Cardiac muscle cell (in vitro differentiated cells and primary cell): ENCODE results near the gene CTCF. TPM values are rescaled to one million over a fixed set of nuclear protein-coding genes. Genes with fewer than 3 reads are reported as not detected.

Experiments
- DNase-seq, 2 donors: peaks; one replicate each; pipeline versions ENCODE4 v3.0.0 to v3.0.0-alpha.2; 2010 to 2017; ENCODE audit warnings: low read depth in 1 of 2, low spot score in 1 of 2
- H3K27ac ChIP-seq: fragments of 200-600 bp; sonication (generic); 2 replicates; pipeline ENCODE4 v1.5.1; 2016
- H3K27me3 ChIP-seq: fragments of 200-600 bp; sonication (generic); 2 replicates; pipeline ENCODE4 v1.6.0; 2016; ENCODE audit warnings: control low read depth
- H3K36me3 ChIP-seq: fragments of 200-600 bp; sonication (generic); 2 replicates; pipeline ENCODE4 v1.5.1; 2016; ENCODE audit warnings: control low read depth
- H3K4me1 ChIP-seq: fragments of 200-600 bp; sonication (generic); 2 replicates; pipeline ENCODE4 v1.8.1; 2017; ENCODE audit warnings: low read depth, mild to moderate bottlenecking, mixed run types
- H3K4me3 ChIP-seq: fragments of 200-600 bp; sonication (generic); 2 replicates; pipeline ENCODE4 v1.5.1; 2016; ENCODE audit warnings: mild to moderate bottlenecking
- H3K9me3 ChIP-seq: fragments of 200-600 bp; sonication (generic); 2 replicates; pipeline ENCODE4 v1.5.1; 2017; ENCODE audit warnings: low read depth, mild to moderate bottlenecking, control low read depth
- polyA plus RNA-seq: library from polyadenylated mRNA; unstranded; fragments of >200 nt; fragmentation: Nextera tagmentation; extraction: Ambion mirVana; gene quantifications from 2 replicates; pipeline ENCODE4 v1.2.1, GENCODE V29; 2016
- total RNA-seq: library from RNA; depleted of rRNA; stranded (reverse); fragments of >200 nt; gene quantifications from 2 replicates; pipeline ENCODE4 v1.2.3, GENCODE V29; 2016
- TF ChIP-seq, protein P1 (sequence below): IDR thresholded peaks from 2 replicates; pipeline ENCODE4 v1.5.1; 2012; ENCODE audit warnings: low read depth, mild to moderate bottlenecking, low read length

The CTCF gene
- total and polyA plus RNA-seq, 2 experiments from 2014 or later = 33.9 to 38.0 TPM

DNA sequence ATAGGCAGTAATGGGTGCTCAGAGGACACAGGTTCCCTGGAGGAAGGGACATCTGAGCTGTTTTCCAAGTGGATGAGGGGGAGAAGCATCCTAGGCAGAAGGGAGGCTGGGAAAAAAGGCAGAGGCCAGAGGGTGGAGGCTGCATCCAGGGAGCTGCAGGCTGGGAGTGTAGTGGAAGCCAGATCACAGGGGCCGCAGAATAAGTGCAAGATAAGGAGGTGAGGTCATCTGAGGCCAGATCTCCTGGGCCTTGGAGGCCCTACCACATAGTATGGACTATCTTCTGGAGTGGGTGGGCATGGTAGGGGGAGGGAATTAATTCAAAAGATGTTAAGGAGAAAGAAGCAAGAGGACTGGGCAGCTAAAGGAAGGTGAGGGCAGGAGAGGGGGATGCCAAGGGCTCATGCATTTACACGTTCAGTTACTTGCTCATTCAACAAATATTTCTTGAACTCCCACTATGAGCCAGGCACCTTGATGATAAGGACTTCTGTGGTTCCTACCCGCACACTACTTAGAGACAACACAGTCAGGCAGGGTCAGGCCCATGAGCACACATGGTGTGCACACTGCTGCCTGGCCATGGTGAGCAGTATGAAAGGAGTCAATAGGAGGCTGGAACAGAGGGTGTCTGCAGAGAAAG lies 36.1 kb upstream of the CTCF start:
- no peak overlapping the region for H3K4me3 ChIP-seq
- H3K4me1 ChIP-seq = peaks cover 13% of the 10 kb centered on the region
- DNase-seq = peak in 1 of 2 donors; percentile 32
- H3K27me3 ChIP-seq = peaks cover 25% of the 10 kb centered on the region
- no peak overlapping the region for H3K27ac ChIP-seq
- TF ChIP-seq, protein P1, sequence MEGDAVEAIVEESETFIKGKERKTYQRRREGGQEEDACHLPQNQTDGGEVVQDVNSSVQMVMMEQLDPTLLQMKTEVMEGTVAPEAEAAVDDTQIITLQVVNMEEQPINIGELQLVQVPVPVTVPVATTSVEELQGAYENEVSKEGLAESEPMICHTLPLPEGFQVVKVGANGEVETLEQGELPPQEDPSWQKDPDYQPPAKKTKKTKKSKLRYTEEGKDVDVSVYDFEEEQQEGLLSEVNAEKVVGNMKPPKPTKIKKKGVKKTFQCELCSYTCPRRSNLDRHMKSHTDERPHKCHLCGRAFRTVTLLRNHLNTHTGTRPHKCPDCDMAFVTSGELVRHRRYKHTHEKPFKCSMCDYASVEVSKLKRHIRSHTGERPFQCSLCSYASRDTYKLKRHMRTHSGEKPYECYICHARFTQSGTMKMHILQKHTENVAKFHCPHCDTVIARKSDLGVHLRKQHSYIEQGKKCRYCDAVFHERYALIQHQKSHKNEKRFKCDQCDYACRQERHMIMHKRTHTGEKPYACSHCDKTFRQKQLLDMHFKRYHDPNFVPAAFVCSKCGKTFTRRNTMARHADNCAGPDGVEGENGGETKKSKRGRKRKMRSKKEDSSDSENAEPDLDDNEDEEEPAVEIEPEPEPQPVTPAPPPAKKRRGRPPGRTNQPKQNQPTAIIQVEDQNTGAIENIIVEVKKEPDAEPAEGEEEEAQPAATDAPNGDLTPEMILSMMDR = no peak
- H3K9me3 ChIP-seq = no peaks in the 10 kb centered on the region
- no peaks in the 10 kb centered on the region for H3K36me3 ChIP-seq

DNA sequence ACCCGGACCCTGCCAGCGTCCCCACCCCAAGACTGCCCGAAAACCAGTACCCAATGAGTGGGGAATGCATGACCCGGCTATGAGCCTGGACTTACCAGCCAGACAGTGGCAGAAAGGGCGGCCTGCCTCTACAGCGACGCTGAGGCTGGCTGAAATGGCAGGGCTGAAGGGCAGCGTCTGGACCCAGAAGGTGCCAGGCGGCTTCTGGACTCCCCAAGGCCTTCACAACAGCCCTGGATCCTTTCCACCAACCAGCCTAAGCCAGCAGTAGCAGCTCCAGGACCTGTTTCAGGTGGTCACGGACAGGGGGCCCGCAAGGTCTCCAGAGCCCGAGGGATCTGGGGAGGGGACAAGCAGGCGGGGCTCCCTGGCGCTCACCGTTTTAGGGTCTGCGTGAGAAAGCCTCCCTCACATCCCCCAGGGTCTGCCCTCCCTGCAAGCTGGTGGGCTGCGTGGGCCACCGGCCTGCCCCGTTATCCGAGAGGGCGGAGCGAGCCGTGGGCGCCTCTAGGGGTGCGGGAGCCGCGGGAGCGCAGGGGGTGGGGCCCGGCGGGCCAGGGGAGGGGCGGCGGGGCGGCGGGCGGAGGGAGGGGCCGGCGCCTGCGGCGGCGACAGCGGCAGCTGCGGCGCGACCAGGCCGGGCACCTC lies 34.0 kb upstream of the CTCF start, which contains the start of gene RIPOR1:
TSS of gene RIPOR1 (plus strand) at position 608 of the 648 bp plus-strand sequence. CDS start 9,618 bp downstream, outside the sequence.
- peak; percentile 33 to 74 for DNase-seq
- peak within 1 kb of the TSS; percentile 51 for H3K27ac ChIP-seq
- peak within 1 kb of the TSS; percentile 77 for H3K4me3 ChIP-seq
- H3K36me3 ChIP-seq = no peaks in the 10 kb centered on the region
- TF ChIP-seq, protein P1 = no peak
- peaks cover 43% of the 10 kb centered on the region for H3K27me3 ChIP-seq
- peaks cover 13% of the 10 kb centered on the region for H3K4me1 ChIP-seq
- H3K9me3 ChIP-seq = no peaks in the 10 kb centered on the region

DNA sequence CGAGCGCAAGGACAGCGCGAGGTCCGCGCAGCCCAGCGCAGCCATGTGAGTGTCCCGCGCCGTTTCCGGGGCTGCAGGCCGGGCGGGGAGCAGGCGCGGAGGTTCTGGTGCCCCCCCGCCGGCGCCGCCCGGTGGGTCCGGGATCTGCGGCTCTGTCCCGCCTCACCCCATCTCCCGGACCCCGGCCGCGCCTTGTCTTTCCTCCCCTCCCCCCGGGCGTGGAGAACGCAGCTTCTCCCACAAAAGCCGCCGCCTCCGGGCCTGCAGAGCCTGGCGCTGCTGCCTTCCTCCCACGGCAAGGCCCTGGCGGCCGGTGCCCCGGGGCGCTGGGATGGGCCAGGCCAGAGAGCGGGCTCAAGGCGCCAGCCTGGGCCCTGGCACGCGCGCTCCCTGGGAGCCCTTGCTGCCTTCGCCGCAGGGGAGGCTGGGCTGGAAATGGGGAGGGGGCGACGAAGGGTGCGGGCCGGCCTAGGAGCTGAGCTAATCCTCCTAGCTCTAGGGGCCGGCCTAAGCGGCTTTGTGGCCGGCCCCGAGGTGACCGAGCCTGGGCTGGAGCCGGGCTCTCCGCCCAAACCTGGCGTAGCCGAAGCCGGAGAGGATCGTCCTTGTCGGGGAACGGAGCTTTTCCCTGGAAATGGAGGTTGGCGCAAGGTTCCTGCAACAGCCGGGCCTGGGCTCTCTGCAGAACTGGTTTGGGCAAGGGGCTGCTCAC lies 33.3 kb upstream of the CTCF start:
- Histone ChIP-seq H3K4me3 (peak overlapping the region; percentile 77), H3K27ac (peak overlapping the region; percentile 51), H3K4me1 (peaks cover 13% of the 10 kb centered on the region), H3K36me3 (no peaks in the 10 kb centered on the region), H3K27me3 (peaks cover 41% of the 10 kb centered on the region), H3K9me3 (no peaks in the 10 kb centered on the region)
- TF ChIP-seq, protein P1 = no peak
- DNase-seq = peak; percentile 37 to 50

DNA sequence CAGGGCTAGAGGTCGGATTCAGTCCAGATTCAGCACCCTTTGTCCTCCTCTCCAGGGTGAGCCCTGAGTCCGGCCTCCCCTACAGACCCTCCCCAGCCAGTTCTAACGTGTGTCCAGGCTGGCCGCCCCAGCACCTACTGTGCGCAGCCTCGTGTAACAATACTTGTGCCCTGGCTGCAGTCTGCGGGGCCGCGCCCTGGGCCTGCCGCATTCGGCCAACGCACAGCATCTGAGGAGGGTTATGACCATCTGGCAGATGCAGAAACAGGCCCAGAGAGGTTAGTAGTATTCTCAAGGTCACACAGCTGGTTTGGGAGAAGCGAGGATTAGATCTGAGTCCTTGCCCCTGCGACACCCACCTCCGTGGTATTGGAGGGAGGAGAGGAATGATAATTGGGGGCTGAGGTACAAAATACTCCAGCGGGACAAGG lies 32.7 kb upstream of the CTCF start:
- peaks cover 13% of the 10 kb centered on the region for H3K4me1 ChIP-seq
- peak overlapping the region; percentile 77 for H3K4me3 ChIP-seq
- H3K36me3 ChIP-seq = no peaks in the 10 kb centered on the region
- H3K27me3 ChIP-seq = peaks cover 41% of the 10 kb centered on the region
- DNase-seq = peak in 1 of 2 donors; percentile 31
- no peaks in the 10 kb centered on the region for H3K9me3 ChIP-seq
- TF ChIP-seq, protein P1 = no peak
- H3K27ac ChIP-seq = no peak overlapping the region

DNA sequence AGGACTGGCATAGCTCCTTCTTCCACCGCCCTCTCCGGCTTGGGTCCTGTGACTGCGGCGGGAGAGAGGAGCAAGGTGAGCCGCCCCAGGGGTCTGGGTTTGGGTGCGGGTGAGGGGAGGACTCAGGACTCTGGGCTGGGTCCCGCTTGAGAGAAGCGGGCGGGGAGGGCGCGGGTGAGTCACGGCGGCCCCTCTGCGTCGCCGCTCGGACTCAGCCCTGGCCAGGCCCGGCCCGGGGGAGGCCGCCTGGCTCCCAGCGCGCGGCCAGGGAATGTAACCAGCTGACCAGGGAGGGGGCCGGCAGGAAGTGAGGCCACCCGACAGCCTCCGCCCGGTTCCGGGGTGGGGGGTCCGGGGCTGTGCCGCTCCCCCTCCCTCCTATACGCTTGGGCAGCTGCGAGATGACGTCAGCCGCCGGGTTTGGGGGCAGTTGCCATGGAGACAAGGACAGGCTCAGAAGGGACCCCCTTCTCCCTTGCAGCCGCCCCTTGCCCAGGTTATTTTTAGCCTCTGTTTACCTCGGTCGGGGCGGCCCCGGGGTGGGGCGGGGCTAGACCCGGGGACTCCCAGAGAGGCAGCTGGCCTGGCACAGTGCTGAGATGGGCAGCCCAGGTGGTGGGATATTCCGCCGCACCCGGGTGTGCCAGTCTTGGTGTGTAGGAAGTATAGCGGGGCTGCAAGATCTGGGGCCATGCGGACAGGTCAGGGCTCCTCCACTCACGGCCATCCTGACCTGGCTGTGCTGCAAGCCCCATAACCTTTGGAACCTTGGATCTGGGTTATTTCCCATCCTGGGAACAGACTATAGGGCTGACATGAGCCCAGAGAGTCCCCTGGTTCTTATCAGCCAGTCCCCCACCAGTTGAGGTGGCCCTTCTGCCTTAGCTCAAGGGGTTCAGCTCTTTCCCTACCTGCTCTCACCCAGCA lies 32.0 kb upstream of the CTCF start:
- Histone ChIP-seq H3K9me3 (no peaks in the 10 kb centered on the region), H3K27me3 (peaks cover 40% of the 10 kb centered on the region), H3K4me1 (peaks cover 13% of the 10 kb centered on the region), H3K4me3 (peak overlapping the region; percentile 77), H3K27ac (no peak overlapping the region), H3K36me3 (no peaks in the 10 kb centered on the region)
- DNase-seq = peak; percentile 59 to 85
- TF ChIP-seq, protein P1 = no peak
